Measurements from ENCODE around the gene ATP8A1.

The ATP8A1 gene

GRCh38 chr4:42568610-42569207, 88.2 kb downstream of the ATP8A1 start:
- DNase-seq (ENCODE audit: low read depth): peak; percentile 47

- no peak for DNase-seq (ENCODE audit: low read depth)
Measured at GRCh38 chr4:42566835-42567234, 90.1 kb downstream of the ATP8A1 start.

- no peak for DNase-seq (ENCODE audit: low read depth)
Measured at GRCh38 chr4:42562016-42562415, 94.9 kb downstream of the ATP8A1 start.

- DNase-seq (ENCODE audit: low read depth): no peak
Measured at GRCh38 chr4:42561031-42561430, 95.9 kb downstream of the ATP8A1 start.

GRCh38 chr4:42560467-42560861, 96.4 kb downstream of the ATP8A1 start:
- no peak for DNase-seq (ENCODE audit: low read depth)

- no peak for DNase-seq (ENCODE audit: low read depth)
Measured at GRCh38 chr4:42558156-42558555, 98.7 kb downstream of the ATP8A1 start.

GRCh38 chr4:42555828-42556227, 101.1 kb downstream of the ATP8A1 start:
- DNase-seq (ENCODE audit: low read depth): no peak

- no peak for DNase-seq (ENCODE audit: low read depth)
Measured at GRCh38 chr4:42554072-42554471, 102.8 kb downstream of the ATP8A1 start.

- no peak for DNase-seq (ENCODE audit: low read depth)
Measured at GRCh38 chr4:42549896-42550295, 107.0 kb downstream of the ATP8A1 start.

- DNase-seq (ENCODE audit: low read depth): no peak
Measured at GRCh38 chr4:42547805-42548204, 109.1 kb downstream of the ATP8A1 start.

GRCh38 chr4:42543762-42544161, 113.1 kb downstream of the ATP8A1 start:
- DNase-seq (ENCODE audit: low read depth): no peak

GRCh38 chr4:42543126-42543525, 113.8 kb downstream of the ATP8A1 start:
- no peak for DNase-seq (ENCODE audit: low read depth)

GRCh38 chr4:42541647-42542046, 115.3 kb downstream of the ATP8A1 start:
- no peak for DNase-seq (ENCODE audit: low read depth)

- no peak for DNase-seq (ENCODE audit: low read depth)
Measured at GRCh38 chr4:42533042-42533441, 123.9 kb downstream of the ATP8A1 start.

GRCh38 chr4:42531341-42532030, 125.4 kb downstream of the ATP8A1 start:
- DNase-seq (ENCODE audit: low read depth): no peak

- no peak for DNase-seq (ENCODE audit: low read depth)
Measured at GRCh38 chr4:42523066-42523718, 133.7 kb downstream of the ATP8A1 start.

GRCh38 chr4:42519803-42520417, 137.0 kb downstream of the ATP8A1 start:
- peak; percentile 27 for DNase-seq (ENCODE audit: low read depth)

GRCh38 chr4:42515156-42515884, 141.6 kb downstream of the ATP8A1 start:
- no peak for DNase-seq (ENCODE audit: low read depth)

- no peak for DNase-seq (ENCODE audit: low read depth)
Measured at GRCh38 chr4:42513748-42514492, 143.0 kb downstream of the ATP8A1 start.

- no peak for DNase-seq (ENCODE audit: low read depth)
Measured at GRCh38 chr4:42512226-42512625, 144.7 kb downstream of the ATP8A1 start.

GRCh38 chr4:42510225-42510624, 146.7 kb downstream of the ATP8A1 start:
- no peak for DNase-seq (ENCODE audit: low read depth)
